CD1c-positive myeloid dendritic cell (primary cell): Measurements from ENCODE around the gene SERPINE1.
A peak's percentile ranks its signal among the peaks of the same experiment; 100 is the strongest.
"Not testable (repeated sequence)": the region's sequence is repeated elsewhere in the genome, so short reads cannot be mapped to it uniquely, and the experiment has no call there.

Experiments used
- DNase-seq: peaks from one replicate; pipeline ENCODE4 v3.0.0-alpha.2; 2016; ENCODE audit errors: extremely low spot score

The SERPINE1 gene

GRCh38 chr7:101126651-101127459, at the start of gene SERPINE1:
Gene SERPINE1 (plus strand): TSS chr7:101127104. CDS start chr7:101128394, 1,290 bp downstream.
- DNase-seq, result peak; percentile 94

DNA sequence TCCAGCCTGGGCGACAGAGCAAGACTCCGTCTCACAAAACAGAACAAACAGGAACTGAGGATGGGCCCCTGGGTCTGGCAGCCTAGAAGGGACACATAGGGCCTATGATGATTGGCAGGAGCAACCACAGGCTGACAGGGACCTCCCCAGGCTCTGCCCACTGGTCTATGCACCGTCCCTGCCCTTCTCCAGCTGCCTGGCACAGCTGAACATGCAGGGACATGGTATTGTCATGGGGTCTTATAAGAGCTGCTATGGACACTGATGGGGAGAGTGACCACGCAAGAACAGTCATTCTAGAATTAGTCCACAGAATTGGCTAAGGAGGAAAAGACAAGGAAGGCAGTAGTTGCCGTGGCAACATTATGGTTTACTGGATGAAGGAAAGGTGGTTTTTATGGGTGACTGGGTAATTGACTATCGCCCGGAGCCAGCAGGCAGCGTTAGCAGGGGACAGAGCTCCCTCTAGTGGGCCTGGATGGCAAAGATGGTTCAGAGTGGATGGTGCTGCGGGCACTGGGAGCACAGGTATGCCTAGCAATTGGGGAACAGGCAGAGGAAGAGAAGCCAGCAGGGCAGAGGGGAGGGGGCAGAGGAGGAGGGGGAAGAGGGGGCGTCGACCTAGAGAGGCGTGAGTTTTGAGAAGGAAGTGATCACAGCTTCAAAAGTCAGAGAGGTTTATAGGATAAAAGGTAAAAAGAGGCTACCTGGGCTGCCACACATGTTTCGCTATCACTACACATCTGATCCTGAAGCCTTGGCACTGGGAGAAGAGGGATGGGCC, 49.4 kb upstream of the SERPINE1 start:
- peak; percentile 78 for DNase-seq

DNA sequence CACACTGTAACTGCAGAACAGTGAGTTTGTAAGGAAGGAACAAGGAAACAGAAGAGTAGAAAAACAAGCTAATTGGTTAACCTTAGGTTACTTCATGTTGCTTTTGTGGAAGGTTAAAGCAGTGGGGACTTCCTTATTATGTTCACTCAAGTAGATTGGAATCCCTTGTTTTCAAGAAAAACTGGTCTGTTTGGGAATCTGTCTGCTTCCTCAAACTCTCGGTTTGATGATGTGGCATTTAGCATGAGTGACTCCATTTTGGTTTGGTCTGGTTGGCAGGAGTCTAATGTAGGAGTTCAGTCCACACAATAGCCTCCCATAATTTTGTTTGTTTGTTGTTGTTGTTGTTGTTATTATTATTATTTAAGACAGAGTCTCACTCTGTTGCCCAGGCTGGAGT, 45.5 kb upstream of the SERPINE1 start:
- peak; percentile 36 for DNase-seq

GRCh38 chr7:101084865-101085161, 42.1 kb upstream of the SERPINE1 start:
- no peak for DNase-seq

GRCh38 chr7:101085162-101085964, 41.5 kb upstream of the SERPINE1 start, which contains the start of gene TRIM56:
Gene TRIM56 (plus strand): TSS chr7:101085481. CDS start chr7:101087313, 1,832 bp downstream.
- DNase-seq, result peak; percentile 74

DNA sequence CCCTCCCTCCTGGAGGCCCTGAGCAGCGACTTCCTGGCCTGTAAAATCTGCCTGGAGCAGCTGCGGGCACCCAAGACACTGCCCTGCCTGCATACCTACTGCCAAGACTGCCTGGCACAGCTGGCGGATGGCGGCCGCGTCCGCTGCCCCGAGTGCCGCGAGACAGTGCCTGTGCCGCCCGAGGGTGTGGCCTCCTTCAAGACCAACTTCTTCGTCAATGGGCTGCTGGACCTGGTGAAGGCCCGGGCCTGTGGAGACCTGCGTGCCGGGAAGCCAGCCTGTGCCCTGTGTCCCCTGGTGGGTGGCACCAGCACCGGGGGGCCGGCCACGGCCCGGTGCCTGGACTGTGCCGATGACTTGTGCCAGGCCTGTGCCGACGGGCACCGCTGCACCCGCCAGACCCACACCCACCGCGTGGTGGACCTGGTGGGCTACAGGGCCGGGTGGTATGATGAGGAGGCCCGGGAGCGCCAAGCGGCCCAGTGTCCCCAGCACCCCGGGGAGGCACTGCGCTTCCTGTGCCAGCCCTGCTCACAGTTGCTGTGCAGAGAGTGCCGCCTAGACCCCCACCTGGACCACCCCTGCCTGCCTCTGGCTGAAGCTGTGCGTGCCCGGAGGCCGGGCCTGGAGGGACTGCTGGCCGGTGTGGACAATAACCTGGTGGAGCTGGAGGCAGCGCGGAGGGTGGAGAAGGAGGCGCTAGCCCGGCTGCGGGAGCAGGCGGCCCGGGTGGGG, 39.4 kb upstream of the SERPINE1 start:
- DNase-seq, result no peak

DNA sequence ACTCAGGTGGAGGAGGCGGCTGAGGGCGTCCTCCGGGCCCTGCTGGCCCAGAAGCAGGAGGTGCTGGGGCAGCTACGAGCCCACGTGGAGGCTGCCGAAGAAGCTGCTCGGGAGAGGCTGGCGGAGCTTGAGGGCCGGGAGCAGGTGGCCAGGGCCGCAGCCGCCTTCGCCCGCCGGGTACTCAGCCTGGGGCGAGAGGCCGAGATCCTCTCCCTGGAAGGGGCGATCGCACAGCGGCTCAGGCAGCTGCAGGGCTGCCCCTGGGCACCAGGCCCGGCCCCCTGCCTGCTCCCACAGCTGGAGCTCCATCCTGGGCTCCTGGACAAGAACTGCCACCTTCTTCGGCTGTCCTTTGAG, 38.9 kb upstream of the SERPINE1 start:
- DNase-seq, result no peak

DNA sequence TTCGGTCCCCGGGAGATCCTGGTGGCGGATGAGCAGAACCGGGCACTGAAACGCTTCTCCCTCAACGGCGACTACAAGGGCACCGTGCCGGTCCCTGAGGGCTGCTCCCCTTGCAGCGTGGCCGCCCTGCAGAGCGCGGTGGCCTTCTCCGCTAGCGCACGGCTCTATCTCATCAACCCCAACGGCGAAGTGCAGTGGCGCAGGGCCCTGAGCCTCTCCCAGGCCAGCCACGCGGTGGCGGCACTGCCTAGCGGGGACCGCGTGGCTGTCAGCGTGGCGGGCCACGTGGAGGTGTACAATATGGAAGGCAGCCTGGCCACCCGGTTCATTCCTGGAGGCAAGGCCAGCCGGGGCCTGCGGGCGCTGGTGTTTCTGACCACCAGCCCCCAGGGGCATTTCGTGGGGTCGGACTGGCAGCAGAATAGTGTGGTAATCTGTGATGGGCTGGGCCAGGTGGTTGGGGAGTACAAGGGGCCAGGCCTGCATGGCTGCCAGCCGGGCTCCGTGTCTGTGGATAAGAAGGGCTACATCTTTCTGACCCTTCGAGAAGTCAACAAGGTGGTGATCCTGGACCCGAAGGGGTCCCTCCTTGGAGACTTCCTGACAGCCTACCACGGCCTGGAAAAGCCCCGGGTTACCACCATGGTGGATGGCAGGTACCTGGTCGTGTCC, 37.9 kb upstream of the SERPINE1 start:
- DNase-seq, result no peak

GRCh38 chr7:101089876-101090275, 37.0 kb upstream of the SERPINE1 start:
- no peak for DNase-seq

GRCh38 chr7:101092266-101092905, 34.5 kb upstream of the SERPINE1 start:
- DNase-seq, result not testable (repeated sequence)

GRCh38 chr7:101093906-101094305, 33.0 kb upstream of the SERPINE1 start:
- DNase-seq, result no peak

GRCh38 chr7:101094376-101094775, 32.5 kb upstream of the SERPINE1 start:
- no peak for DNase-seq

GRCh38 chr7:101094791-101095375, 32.0 kb upstream of the SERPINE1 start:
- DNase-seq, result peak; percentile 62

DNA sequence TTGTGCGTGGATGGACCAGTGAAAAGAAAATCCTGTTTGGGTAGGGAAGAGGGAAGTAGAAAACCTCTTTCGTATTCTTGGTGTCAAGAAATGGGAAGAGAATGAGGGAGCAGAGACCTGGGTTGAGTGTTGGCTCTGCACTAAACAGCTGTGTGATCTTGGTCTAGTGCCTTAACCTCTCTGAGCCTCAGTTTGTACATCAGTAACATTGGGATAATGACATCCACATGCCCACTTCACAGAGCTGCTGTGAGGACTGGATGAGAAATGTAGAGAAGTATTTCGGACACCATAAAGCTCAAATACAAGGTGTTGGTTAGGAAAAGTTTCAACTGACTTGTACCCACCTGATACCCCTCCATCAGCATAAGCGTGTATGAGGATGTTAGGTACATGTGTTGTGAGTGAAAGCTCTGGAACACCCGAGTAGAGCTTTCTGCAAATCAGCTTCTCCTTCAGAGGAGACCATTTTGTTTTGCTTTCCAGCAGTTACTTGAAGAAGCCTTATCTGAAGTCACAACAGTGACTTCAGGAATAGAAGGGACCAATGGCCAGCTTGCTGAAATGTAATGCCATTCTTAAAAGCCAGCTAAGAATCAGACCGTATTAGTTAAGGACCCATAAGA, 30.5 kb upstream of the SERPINE1 start:
- no peak for DNase-seq

- no peak for DNase-seq
Observed at GRCh38 chr7:101096957-101097347, 30.0 kb upstream of the SERPINE1 start.

GRCh38 chr7:101097561-101097960, 29.3 kb upstream of the SERPINE1 start:
- no peak for DNase-seq

- DNase-seq, result peak; percentile 89
Observed at GRCh38 chr7:101099969-101100781, 26.7 kb upstream of the SERPINE1 start.
